GM10266 (cell line): Measurements from ENCODE around the gene MVD.

Experiments
- DNase-seq: peaks from one replicate; pipeline ENCODE4 v3.0.0; 2012; ENCODE audit errors: extremely low spot score
- CTCF ChIP-seq: IDR thresholded peaks from 2 replicates; pipeline ENCODE4 v1.5.1; 2012; ENCODE audit warnings: mild to moderate bottlenecking, low read depth; ENCODE audit not compliant: control insufficient read depth, insufficient read depth; ENCODE audit errors: missing control alignments

The MVD gene

GRCh38 chr16:88602091-88602490 lies 60.8 kb downstream of the MVD start:
- no peak for TF ChIP-seq CTCF
- DNase-seq, result no peak
